ENCODE results near the gene ZNF536.

ZNF536 gene

GRCh38 chr19:30565636-30566035 lies 193.5 kb downstream of the ZNF536 start:
- Histone ChIP-seq H3K36me3 (ENCODE audit: control insufficient read depth, insufficient read depth, low read length) (no peaks in the 10 kb centered on the region), H3K27ac (ENCODE audit: low read depth, low read length) (no peak overlapping the region), H3K9ac (ENCODE audit: low read length) (no peak overlapping the region), H3K4me3 (ENCODE audit: low read length) (no peak overlapping the region), H3K4me1 (ENCODE audit: control insufficient read depth, insufficient read depth, low read length) (no peaks in the 10 kb centered on the region), H3K27me3 (ENCODE audit: control insufficient read depth, insufficient read depth, low read length) (peaks cover 3% of the 10 kb centered on the region)

GRCh38 chr19:30566681-30567420 lies 194.7 kb downstream of the ZNF536 start:
- H3K9ac ChIP-seq (ENCODE audit: low read length), result no peak overlapping the region

GRCh38 chr19:30567536-30568232 lies 195.5 kb downstream of the ZNF536 start:
- no peaks in the 10 kb centered on the region for H3K36me3 ChIP-seq (ENCODE audit: control insufficient read depth, insufficient read depth, low read length)
- no peak overlapping the region for H3K27ac ChIP-seq (ENCODE audit: low read depth, low read length)
- H3K4me1 ChIP-seq (ENCODE audit: control insufficient read depth, insufficient read depth, low read length), result no peaks in the 10 kb centered on the region
- no peak overlapping the region for H3K9ac ChIP-seq (ENCODE audit: low read length)
- H3K27me3 ChIP-seq (ENCODE audit: control insufficient read depth, insufficient read depth, low read length), result peaks cover 3% of the 10 kb centered on the region
- no peak overlapping the region for H3K4me3 ChIP-seq (ENCODE audit: low read length)

More at GRCh38 chr19:30566681-30567420, 194.7 kb downstream of the ZNF536 start:
- Histone ChIP-seq H3K36me3 (ENCODE audit: control insufficient read depth, insufficient read depth, low read length) (no peaks in the 10 kb centered on the region), H3K4me3 (ENCODE audit: low read length) (no peak overlapping the region), H3K4me1 (ENCODE audit: control insufficient read depth, insufficient read depth, low read length) (no peaks in the 10 kb centered on the region), H3K27ac (ENCODE audit: low read depth, low read length) (no peak overlapping the region), H3K27me3 (ENCODE audit: control insufficient read depth, insufficient read depth, low read length) (peaks cover 3% of the 10 kb centered on the region)

- Histone ChIP-seq H3K4me3 (ENCODE audit: low read length) (no peak overlapping the region), H3K27me3 (ENCODE audit: control insufficient read depth, insufficient read depth, low read length) (peaks cover 3% of the 10 kb centered on the region), H3K9ac (ENCODE audit: low read length) (no peak overlapping the region), H3K4me1 (ENCODE audit: control insufficient read depth, insufficient read depth, low read length) (no peaks in the 10 kb centered on the region), H3K36me3 (ENCODE audit: control insufficient read depth, insufficient read depth, low read length) (no peaks in the 10 kb centered on the region), H3K27ac (ENCODE audit: low read depth, low read length) (no peak overlapping the region)
These were observed 198.0 kb downstream of the ZNF536 start for GRCh38 chr19:30570194-30570593.

- Histone ChIP-seq H3K36me3 (ENCODE audit: control insufficient read depth, insufficient read depth, low read length) (no peaks in the 10 kb centered on the region), H3K4me1 (ENCODE audit: control insufficient read depth, insufficient read depth, low read length) (no peaks in the 10 kb centered on the region), H3K27me3 (ENCODE audit: control insufficient read depth, insufficient read depth, low read length) (no peaks in the 10 kb centered on the region), H3K27ac (ENCODE audit: low read depth, low read length) (no peak overlapping the region), H3K9ac (ENCODE audit: low read length) (no peak overlapping the region), H3K4me3 (ENCODE audit: low read length) (no peak overlapping the region)
These were observed 205.4 kb downstream of the ZNF536 start for GRCh38 chr19:30577551-30578105.

- Histone ChIP-seq H3K9ac (ENCODE audit: low read length) (no peak overlapping the region), H3K4me1 (ENCODE audit: control insufficient read depth, insufficient read depth, low read length) (no peaks in the 10 kb centered on the region), H3K27me3 (ENCODE audit: control insufficient read depth, insufficient read depth, low read length) (no peaks in the 10 kb centered on the region), H3K4me3 (ENCODE audit: low read length) (no peak overlapping the region), H3K36me3 (ENCODE audit: control insufficient read depth, insufficient read depth, low read length) (no peaks in the 10 kb centered on the region), H3K27ac (ENCODE audit: low read depth, low read length) (no peak overlapping the region)
These were observed 207.2 kb downstream of the ZNF536 start for GRCh38 chr19:30579419-30579818.

- Histone ChIP-seq H3K9ac (ENCODE audit: low read length) (no peak overlapping the region), H3K27me3 (ENCODE audit: control insufficient read depth, insufficient read depth, low read length) (no peaks in the 10 kb centered on the region), H3K4me1 (ENCODE audit: control insufficient read depth, insufficient read depth, low read length) (no peaks in the 10 kb centered on the region), H3K4me3 (ENCODE audit: low read length) (no peak overlapping the region), H3K36me3 (ENCODE audit: control insufficient read depth, insufficient read depth, low read length) (no peaks in the 10 kb centered on the region), H3K27ac (ENCODE audit: low read depth, low read length) (no peak overlapping the region)
These were observed 208.5 kb downstream of the ZNF536 start for GRCh38 chr19:30580673-30581072.

- H3K36me3 ChIP-seq (ENCODE audit: control insufficient read depth, insufficient read depth, low read length), result no peaks in the 10 kb centered on the region
- no peaks in the 10 kb centered on the region for H3K4me1 ChIP-seq (ENCODE audit: control insufficient read depth, insufficient read depth, low read length)
- H3K27me3 ChIP-seq (ENCODE audit: control insufficient read depth, insufficient read depth, low read length), result no peaks in the 10 kb centered on the region
- no peak overlapping the region for H3K27ac ChIP-seq (ENCODE audit: low read depth, low read length)
- H3K9ac ChIP-seq (ENCODE audit: low read length), result no peak overlapping the region
- no peak overlapping the region for H3K4me3 ChIP-seq (ENCODE audit: low read length)
These were observed 211.9 kb downstream of the ZNF536 start for GRCh38 chr19:30584090-30584489.

- H3K4me1 ChIP-seq (ENCODE audit: control insufficient read depth, insufficient read depth, low read length), result peaks cover under 1% of the 10 kb centered on the region
- no peaks in the 10 kb centered on the region for H3K36me3 ChIP-seq (ENCODE audit: control insufficient read depth, insufficient read depth, low read length)
- no peak overlapping the region for H3K9ac ChIP-seq (ENCODE audit: low read length)
- no peak overlapping the region for H3K4me3 ChIP-seq (ENCODE audit: low read length)
- no peak overlapping the region for H3K27ac ChIP-seq (ENCODE audit: low read depth, low read length)
- no peaks in the 10 kb centered on the region for H3K27me3 ChIP-seq (ENCODE audit: control insufficient read depth, insufficient read depth, low read length)
These were observed 215.7 kb downstream of the ZNF536 start for GRCh38 chr19:30587869-30588268.

- Histone ChIP-seq H3K4me1 (ENCODE audit: control insufficient read depth, insufficient read depth, low read length) (peaks cover 5% of the 10 kb centered on the region), H3K27me3 (ENCODE audit: control insufficient read depth, insufficient read depth, low read length) (no peaks in the 10 kb centered on the region), H3K4me3 (ENCODE audit: low read length) (no peak overlapping the region), H3K9ac (ENCODE audit: low read length) (no peak overlapping the region), H3K36me3 (ENCODE audit: control insufficient read depth, insufficient read depth, low read length) (no peaks in the 10 kb centered on the region), H3K27ac (ENCODE audit: low read depth, low read length) (no peak overlapping the region)
These were observed 218.5 kb downstream of the ZNF536 start for GRCh38 chr19:30590596-30591229.

GRCh38 chr19:30593356-30593755 lies 221.2 kb downstream of the ZNF536 start:
- Histone ChIP-seq H3K4me3 (ENCODE audit: low read length) (no peak overlapping the region), H3K4me1 (ENCODE audit: control insufficient read depth, insufficient read depth, low read length) (peaks cover 5% of the 10 kb centered on the region), H3K9ac (ENCODE audit: low read length) (no peak overlapping the region), H3K36me3 (ENCODE audit: control insufficient read depth, insufficient read depth, low read length) (no peaks in the 10 kb centered on the region), H3K27ac (ENCODE audit: low read depth, low read length) (no peak overlapping the region), H3K27me3 (ENCODE audit: control insufficient read depth, insufficient read depth, low read length) (no peaks in the 10 kb centered on the region)

GRCh38 chr19:30593975-30594745 lies 222.0 kb downstream of the ZNF536 start:
- Histone ChIP-seq H3K9ac (ENCODE audit: low read length) (no peak overlapping the region), H3K27ac (ENCODE audit: low read depth, low read length) (no peak overlapping the region), H3K4me1 (ENCODE audit: control insufficient read depth, insufficient read depth, low read length) (peaks cover 5% of the 10 kb centered on the region), H3K36me3 (ENCODE audit: control insufficient read depth, insufficient read depth, low read length) (no peaks in the 10 kb centered on the region), H3K27me3 (ENCODE audit: control insufficient read depth, insufficient read depth, low read length) (no peaks in the 10 kb centered on the region), H3K4me3 (ENCODE audit: low read length) (no peak overlapping the region)

Measured in rectal smooth muscle tissue (tissue), 1 donor.